B cell (primary cell): ENCODE data around the gene TMEM79. TPM values are rescaled to one million over a fixed set of nuclear protein-coding genes. Genes with fewer than 3 reads are reported as not detected.
A peak's percentile ranks its signal among the peaks of the same experiment; 100 is the strongest.

Experiments used
- ATAC-seq: fragments of 200-7000 bp; cut with Tn5 transposase; one replicate; pipeline ENCODE4 v1.10.0; 2021; ENCODE audit warnings: low read depth, mild to moderate bottlenecking, moderate number of reproducible peaks, moderate library complexity
- CTCF ChIA-PET: fragments of 350-600 bp; sonication (Branson Sonifier 250); formaldehyde crosslinking; loops from one replicate; lab custom pipeline; 2021; ENCODE audit warnings: antibody characterized with exemption, inconsistent platforms; lab: Charles Lee
- POLR2A ChIA-PET: fragments of 350-600 bp; sonication (Branson Sonifier 250); formaldehyde crosslinking; loops from one replicate; lab custom pipeline; 2021; ENCODE audit warnings: antibody characterized with exemption; lab: Charles Lee
- DNase-seq: peaks from one replicate; pipeline ENCODE4 v3.0.0; 2013
- H2AFZ ChIP-seq: 2 replicates; pipeline ENCODE4 v1.6.1; 2012; ENCODE audit warnings: mild to moderate bottlenecking, low read depth, low read length; ENCODE audit not compliant: insufficient read depth, poor library complexity, severe bottlenecking
- H3K27ac ChIP-seq, 2 donors: 1 replicate in 1 of 2; 2 replicates in 1 of 2; pipeline ENCODE4 v1.5.1; 2012 to 2013; ENCODE audit warnings: low read length in 2 of 2, mild to moderate bottlenecking in 2 of 2, moderate library complexity in 1 of 2
- H3K27me3 ChIP-seq, 4 experiments: fragments of 200-600 bp in 1 of 4; sonication (generic) in 1 of 4; replicated peaks in 1 of 4; 1 replicate in 2 of 4; 2 replicates in 2 of 4; pipeline versions ENCODE4 v1.6.1 to v1.7.0; 2013 to 2016; ENCODE audit warnings: low read length in 3 of 4, mild to moderate bottlenecking in 2 of 4, mixed read lengths in 1 of 4, moderate library complexity in 1 of 4; ENCODE audit not compliant: insufficient read depth in 4 of 4, control insufficient read depth in 3 of 4; ENCODE audit errors: control extremely low read depth in 1 of 4
- H3K36me3 ChIP-seq, 2 experiments: replicated peaks in 1 of 2; 1 replicate in 1 of 2; 2 replicates in 1 of 2; pipeline versions ENCODE4 v1.6.1 to v1.7.1; 2013; ENCODE audit warnings: low read length in 1 of 2; ENCODE audit not compliant: insufficient read depth in 2 of 2, control insufficient read depth in 1 of 2; ENCODE audit errors: control extremely low read depth in 1 of 2, extremely low read depth in 1 of 2
- H3K4me1 ChIP-seq, 2 donors: fragments of 200-600 bp in 1 of 2; sonication (generic) in 1 of 2; 1 replicate in 1 of 2; 2 replicates in 1 of 2; pipeline versions ENCODE4 v1.5.1 to v1.6.1; 2013 to 2017; ENCODE audit warnings: low read length in 2 of 2; ENCODE audit not compliant: control insufficient read depth in 2 of 2, insufficient read depth in 2 of 2
- H3K4me2 ChIP-seq: replicated peaks from 2 replicates; pipeline ENCODE3; 2012; ENCODE audit warnings: mild to moderate bottlenecking, low read depth, low read length; ENCODE audit not compliant: poor library complexity, severe bottlenecking
- H3K4me3 ChIP-seq, 5 experiments: fragments of 200-600 bp in 1 of 5; sonication (generic) in 1 of 5; 1 replicate in 3 of 5; 2 replicates in 2 of 5; pipeline versions ENCODE4 v1.5.1 to v1.7.0; 2011 to 2016; ENCODE audit warnings: low read length in 4 of 5, mild to moderate bottlenecking in 4 of 5, low read depth in 2 of 5, control low read depth in 1 of 5, moderate library complexity in 1 of 5; ENCODE audit not compliant: insufficient read depth in 1 of 5; ENCODE audit errors: control extremely low read depth in 1 of 5, extremely low read depth in 1 of 5
- H3K79me2 ChIP-seq: fragments of 200-600 bp; sonication (generic); one replicate; pipeline ENCODE4 v1.6.0; 2016; ENCODE audit warnings: low read length; ENCODE audit not compliant: control insufficient read depth, insufficient read depth
- H3K9ac ChIP-seq: fragments of 200-600 bp; sonication (generic); 2 replicates; pipeline ENCODE4 v1.6.1; 2017; ENCODE audit warnings: mild to moderate bottlenecking, low read length, moderate library complexity
- H3K9me3 ChIP-seq, 3 donors: one replicate each; pipeline versions ENCODE4 v1.6.1 to v1.7.1; 2013; ENCODE audit warnings: low read length in 2 of 3; ENCODE audit not compliant: control insufficient read depth in 2 of 3, insufficient read depth in 1 of 3; ENCODE audit errors: control extremely low read depth in 1 of 3
- H4K20me1 ChIP-seq: 2 replicates; pipeline ENCODE4 v1.6.0; 2012; ENCODE audit warnings: mild to moderate bottlenecking, low read length; ENCODE audit not compliant: insufficient read depth, control insufficient read depth, poor library complexity, severe bottlenecking
- H3K27ac Mint-ChIP-seq: one replicate; pipeline ENCODE4 v1.8.0; 2021; ENCODE audit warnings: mixed read lengths
- H3K27me3 Mint-ChIP-seq: one replicate; pipeline ENCODE4 v1.8.0; 2021; ENCODE audit warnings: mixed read lengths
- H3K4me1 Mint-ChIP-seq: one replicate; pipeline ENCODE4 v1.8.0; 2021; ENCODE audit warnings: mixed read lengths
- H3K4me3 Mint-ChIP-seq: one replicate; pipeline ENCODE4 v1.8.0; 2021; ENCODE audit warnings: mixed read lengths
- H3K9me3 Mint-ChIP-seq: one replicate; pipeline ENCODE4 v1.8.0; 2022; ENCODE audit warnings: mixed read lengths; ENCODE audit not compliant: insufficient read depth
- CTCF ChIP-seq: fragments of 200-600 bp; IDR thresholded peaks from one replicate; pipeline ENCODE4 v1.8.0; 2022; ENCODE audit warnings: antibody characterized with exemption, mild to moderate bottlenecking
- EZH2 ChIP-seq: IDR thresholded peaks from 2 replicates; pipeline ENCODE4 v1.6.1; 2012; ENCODE audit warnings: borderline replicate concordance, low read depth, mild to moderate bottlenecking, moderate library complexity, low read length; ENCODE audit not compliant: insufficient read depth, poor library complexity, severe bottlenecking
- WGBS: methylation state at CpG from one replicate; pipeline ENCODE4 v1.1.5; 2013; ENCODE audit warnings: missing lambda C conversion rate; ENCODE audit not compliant: insufficient coverage; 5-methylcytosine and 5-hydroxymethylcytosine counted together
- intact Hi-C: fragments of 100-400 bp; cut with micrococcal nuclease; formaldehyde crosslinking; loops from one replicate; pipeline ENCODE4 v1.10.0; 2022
- polyA plus RNA-seq: library from polyadenylated mRNA; depleted of rRNA; stranded (reverse); fragments of >200 nt; gene quantifications from 2 replicates; pipeline ENCODE4 v1.2.3, GENCODE V29; 2012
- total RNA-seq, 2 donors: library from RNA; stranded (reverse); fragments of 120-200 nt in 1 of 2; gene quantifications; 1 replicate in 1 of 2; 2 replicates in 1 of 2; pipeline versions ENCODE4 v1.2.3 to v1.2.4, GENCODE V29; 2013 to 2022

Gene TMEM79
- total and polyA plus RNA-seq, 2 donors (not counting 1 experiment from before 2014, with no cell fraction given): 11.5 to 19.1 TPM

GRCh38 chr1:156282479-156283222, 1.5 kb upstream of the TMEM79 start, which contains the start of gene SMG5:
Gene SMG5, minus strand, starts transcription at chr1:156282825. Its CDS starts 145 bp downstream, at chr1:156282680.
- H3K9ac ChIP-seq: peak within 1 kb of the TSS; percentile 91
- H3K4me2 ChIP-seq: peak within 1 kb of the TSS; percentile 80
- peaks cover 20 to 28% of the 10 kb centered on the region in 2 donors for H3K4me1 ChIP-seq
- peaks cover 24% of the 10 kb centered on the region for H4K20me1 ChIP-seq
- Mint-ChIP-seq H3K27me3 (no peaks in the 10 kb centered on the region), H3K4me3 (peak within 1 kb of the TSS; percentile 98), H3K4me1 (peaks cover 39% of the 10 kb centered on the region), H3K9me3 (no peaks in the 10 kb centered on the region), H3K27ac (peak within 1 kb of the TSS; percentile 98)
- H3K79me2 ChIP-seq: peaks cover 61% of the 10 kb centered on the region
- peak within 1 kb of the TSS; percentile 86 for H2AFZ ChIP-seq
- ATAC-seq (peak; percentile 93), DNase-seq (peak; percentile 98)
- intact Hi-C loops: loop anchor here (1.0 to 5.0 kb wide), 6 partner anchors 56 to 1955 kb away; partner anchors contain the start of genes ATP8B2, CCT3, LAMTOR2 and PMF1
- ChIA-PET CTCF (interaction anchor here (0.6 to 1.9 kb wide), 9 partner anchors 12 to 229 kb away, joined by 3 to 6 read pairs (median 4); partner anchors contain the start of genes PMF1 and UBQLN4), POLR2A (interaction anchor here (0.6 to 2.8 kb wide), 4 partner anchors 11 to 89 kb away, joined by 3 to 9 read pairs (median 4); partner anchors contain the start of gene PMF1)
- no peaks in the 10 kb centered on the region for H3K9me3 ChIP-seq
- TF ChIP-seq CTCF (no peak), EZH2 (no peak)
- H3K27ac ChIP-seq: peak within 1 kb of the TSS; percentile 79 to 89
- no peaks in the 10 kb centered on the region for H3K27me3 ChIP-seq
- peak within 1 kb of the TSS; percentile 74 to 99 (median 86) for H3K4me3 ChIP-seq
- H3K36me3 ChIP-seq: peaks cover 0 to 21% of the 10 kb centered on the region in 2 experiments
- WGBS: 1% methylated on average over 49 of the region's 50 CpGs
